Activated naive CD8-positive, alpha-beta T cell treated with anti-CD3 and anti-CD28 coated beads for 36 hours (primary cell): Measurements from ENCODE around the gene RBM19. TPM values are rescaled to one million over a fixed set of nuclear protein-coding genes. Genes with fewer than 3 reads are reported as not detected.

Experiments
- DNase-seq: peaks from one replicate; pipeline ENCODE4 v3.0.0; 2021
- H3K27ac Mint-ChIP-seq: one replicate; pipeline ENCODE4 v1.8.0; 2022; ENCODE audit warnings: mild to moderate bottlenecking, moderate library complexity, mixed read lengths
- H3K27me3 Mint-ChIP-seq: one replicate; pipeline ENCODE4 v1.8.0; 2022; ENCODE audit warnings: mild to moderate bottlenecking, mixed read lengths
- H3K36me3 Mint-ChIP-seq: one replicate; pipeline ENCODE4 v1.8.0; 2021; ENCODE audit warnings: mild to moderate bottlenecking, mixed read lengths
- H3K4me1 Mint-ChIP-seq: one replicate; pipeline ENCODE4 v1.8.0; 2021; ENCODE audit warnings: mixed read lengths
- H3K4me3 Mint-ChIP-seq: one replicate; pipeline ENCODE4 v1.8.0; 2022; ENCODE audit warnings: mild to moderate bottlenecking, moderate library complexity, mixed read lengths
- H3K9me3 Mint-ChIP-seq: one replicate; pipeline ENCODE4 v1.8.0; 2022; ENCODE audit warnings: mixed read lengths
- total RNA-seq, 2 experiments: library from RNA; stranded (reverse); gene quantifications; one replicate each; pipeline ENCODE4 v1.2.3, GENCODE V29; 2021

RBM19 gene
- total RNA-seq, 2 experiments from 2014 or later = 86.9 to 89.8 TPM

GRCh38 chr12:113862590-113863454, 103.3 kb downstream of the RBM19 start:
- peaks cover 20% of the 10 kb centered on the region for H3K36me3 Mint-ChIP-seq
- H3K9me3 Mint-ChIP-seq = no peaks in the 10 kb centered on the region
- peak overlapping the region; percentile 62 for H3K27ac Mint-ChIP-seq
- H3K27me3 Mint-ChIP-seq = no peaks in the 10 kb centered on the region
- H3K4me3 Mint-ChIP-seq = peak overlapping the region; percentile 22
- peak; percentile 48 for DNase-seq
- peaks cover 40% of the 10 kb centered on the region for H3K4me1 Mint-ChIP-seq

- peaks cover 21% of the 10 kb centered on the region for H3K36me3 Mint-ChIP-seq
- H3K4me1 Mint-ChIP-seq = peaks cover 40% of the 10 kb centered on the region
- no peak for DNase-seq
- H3K4me3 Mint-ChIP-seq = no peak overlapping the region
- peak overlapping the region; percentile 29 for H3K27ac Mint-ChIP-seq
- no peaks in the 10 kb centered on the region for H3K27me3 Mint-ChIP-seq
- no peaks in the 10 kb centered on the region for H3K9me3 Mint-ChIP-seq
These were observed 104.3 kb downstream of the RBM19 start for GRCh38 chr12:113861708-113862312.

- H3K4me1 Mint-ChIP-seq = peaks cover 38% of the 10 kb centered on the region
- no peaks in the 10 kb centered on the region for H3K9me3 Mint-ChIP-seq
- H3K36me3 Mint-ChIP-seq = peaks cover 24% of the 10 kb centered on the region
- no peak for DNase-seq
- no peak overlapping the region for H3K4me3 Mint-ChIP-seq
- no peak overlapping the region for H3K27ac Mint-ChIP-seq
- H3K27me3 Mint-ChIP-seq = no peaks in the 10 kb centered on the region
These were observed 105.2 kb downstream of the RBM19 start for GRCh38 chr12:113860950-113861349.

- Mint-ChIP-seq H3K9me3 (no peaks in the 10 kb centered on the region), H3K27me3 (no peaks in the 10 kb centered on the region), H3K4me3 (no peak overlapping the region), H3K27ac (no peak overlapping the region), H3K36me3 (peaks cover 17% of the 10 kb centered on the region), H3K4me1 (peaks cover 36% of the 10 kb centered on the region)
- DNase-seq = no peak
These were observed 105.9 kb downstream of the RBM19 start for GRCh38 chr12:113860059-113860820.

- no peak for DNase-seq
- Mint-ChIP-seq H3K9me3 (no peaks in the 10 kb centered on the region), H3K36me3 (peaks cover 10% of the 10 kb centered on the region), H3K27me3 (no peaks in the 10 kb centered on the region), H3K27ac (no peak overlapping the region), H3K4me3 (no peak overlapping the region), H3K4me1 (peaks cover 26% of the 10 kb centered on the region)
These were observed 107.2 kb downstream of the RBM19 start for GRCh38 chr12:113858841-113859386.

- H3K9me3 Mint-ChIP-seq = no peaks in the 10 kb centered on the region
- H3K36me3 Mint-ChIP-seq = peaks cover 10% of the 10 kb centered on the region
- H3K27me3 Mint-ChIP-seq = no peaks in the 10 kb centered on the region
- no peak overlapping the region for H3K4me3 Mint-ChIP-seq
- no peak for DNase-seq
- no peak overlapping the region for H3K27ac Mint-ChIP-seq
- H3K4me1 Mint-ChIP-seq = peaks cover 10% of the 10 kb centered on the region
These were observed 108.8 kb downstream of the RBM19 start for GRCh38 chr12:113857371-113857770.

- no peaks in the 10 kb centered on the region for H3K4me1 Mint-ChIP-seq
- no peaks in the 10 kb centered on the region for H3K9me3 Mint-ChIP-seq
- H3K27ac Mint-ChIP-seq = no peak overlapping the region
- DNase-seq = no peak
- no peaks in the 10 kb centered on the region for H3K27me3 Mint-ChIP-seq
- peaks cover 5% of the 10 kb centered on the region for H3K36me3 Mint-ChIP-seq
- H3K4me3 Mint-ChIP-seq = no peak overlapping the region
These were observed 110.1 kb downstream of the RBM19 start for GRCh38 chr12:113855998-113856397.

- DNase-seq = no peak
- Mint-ChIP-seq H3K9me3 (no peaks in the 10 kb centered on the region), H3K27ac (no peak overlapping the region), H3K36me3 (peaks cover 5% of the 10 kb centered on the region), H3K4me1 (no peaks in the 10 kb centered on the region), H3K4me3 (no peak overlapping the region), H3K27me3 (no peaks in the 10 kb centered on the region)
These were observed 111.6 kb downstream of the RBM19 start for GRCh38 chr12:113854385-113855142.

GRCh38 chr12:113853491-113853890, 112.6 kb downstream of the RBM19 start:
- H3K4me3 Mint-ChIP-seq = no peak overlapping the region
- H3K36me3 Mint-ChIP-seq = peaks cover 5% of the 10 kb centered on the region
- no peaks in the 10 kb centered on the region for H3K27me3 Mint-ChIP-seq
- H3K4me1 Mint-ChIP-seq = no peaks in the 10 kb centered on the region
- no peak overlapping the region for H3K27ac Mint-ChIP-seq
- DNase-seq = no peak
- no peaks in the 10 kb centered on the region for H3K9me3 Mint-ChIP-seq

- Mint-ChIP-seq H3K27ac (no peak overlapping the region), H3K27me3 (no peaks in the 10 kb centered on the region), H3K36me3 (peaks cover 5% of the 10 kb centered on the region), H3K4me1 (no peaks in the 10 kb centered on the region), H3K4me3 (no peak overlapping the region), H3K9me3 (no peaks in the 10 kb centered on the region)
- DNase-seq = no peak
These were observed 113.2 kb downstream of the RBM19 start for GRCh38 chr12:113852695-113853490.

GRCh38 chr12:113852264-113852663, 113.9 kb downstream of the RBM19 start:
- no peaks in the 10 kb centered on the region for H3K9me3 Mint-ChIP-seq
- no peak for DNase-seq
- H3K36me3 Mint-ChIP-seq = peaks cover 8% of the 10 kb centered on the region
- H3K4me1 Mint-ChIP-seq = no peaks in the 10 kb centered on the region
- H3K27ac Mint-ChIP-seq = no peak overlapping the region
- H3K4me3 Mint-ChIP-seq = no peak overlapping the region
- no peaks in the 10 kb centered on the region for H3K27me3 Mint-ChIP-seq

GRCh38 chr12:113850309-113851056, 115.6 kb downstream of the RBM19 start:
- Mint-ChIP-seq H3K27me3 (no peaks in the 10 kb centered on the region), H3K4me1 (no peaks in the 10 kb centered on the region), H3K9me3 (no peaks in the 10 kb centered on the region), H3K36me3 (peaks cover 3% of the 10 kb centered on the region), H3K4me3 (no peak overlapping the region), H3K27ac (no peak overlapping the region)
- no peak for DNase-seq

GRCh38 chr12:113847856-113848255, 118.3 kb downstream of the RBM19 start:
- Mint-ChIP-seq H3K9me3 (no peaks in the 10 kb centered on the region), H3K27me3 (no peaks in the 10 kb centered on the region), H3K36me3 (peaks cover 8% of the 10 kb centered on the region), H3K4me1 (no peaks in the 10 kb centered on the region), H3K27ac (no peak overlapping the region), H3K4me3 (no peak overlapping the region)
- DNase-seq = no peak
